Measurements from ENCODE around the gene HES6.

HES6 gene

GRCh38 chr2:238271061-238271554 lies 31.3 kb upstream of the HES6 start:
- TF ChIP-seq CTCF (IDR thresholded peaks at IDR 0.05; ENCODE audit: insufficient read depth, missing control alignments), result no peak
- FAIRE-seq (no peak), DNase-seq (ENCODE audit: insufficient read length, low spot score) (no peak)

DNA sequence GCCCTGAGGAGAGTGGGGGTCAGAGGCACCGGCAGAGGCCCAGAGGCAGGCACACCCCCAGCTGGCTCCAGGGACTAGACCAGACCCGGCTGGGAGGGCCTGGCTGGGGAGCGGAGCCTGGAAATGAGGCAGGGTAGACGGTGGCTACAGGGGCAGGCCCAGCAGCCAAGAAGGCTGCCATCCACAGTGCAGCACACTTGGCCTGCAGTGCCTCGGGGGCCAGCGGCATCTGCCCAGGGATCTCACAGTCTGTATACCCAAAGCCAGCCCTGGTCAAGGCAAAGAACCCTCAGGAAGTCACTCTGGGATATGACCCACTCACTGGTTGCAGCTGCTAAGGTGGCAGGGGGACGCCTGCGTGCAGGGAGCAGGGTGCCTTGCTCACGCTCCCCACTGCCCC lies 30.8 kb upstream of the HES6 start:
- TF ChIP-seq CTCF (IDR thresholded peaks at IDR 0.05; ENCODE audit: insufficient read depth, missing control alignments), result no peak
- FAIRE-seq (no peak), DNase-seq (ENCODE audit: insufficient read length, low spot score) (no peak)

DNA sequence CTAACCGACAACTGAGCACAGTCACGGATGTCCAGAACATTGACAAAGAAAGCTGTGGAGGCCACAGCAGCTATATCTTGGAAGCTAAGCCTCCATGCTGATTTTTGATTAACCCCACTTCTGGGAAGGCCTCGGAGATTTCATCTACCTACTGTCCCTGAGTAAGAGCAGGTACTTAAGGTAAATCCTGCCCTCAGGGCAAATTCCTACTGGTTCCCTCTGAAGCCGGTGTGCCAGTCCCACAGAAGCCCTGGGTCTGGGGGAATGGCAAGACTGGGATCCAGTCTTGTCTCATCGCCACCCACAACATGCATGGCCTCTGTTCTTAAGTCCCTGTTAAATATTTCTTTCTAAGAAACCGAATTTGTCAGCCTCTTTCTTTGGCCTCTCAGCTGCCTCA lies 29.9 kb upstream of the HES6 start:
- no peak for DNase-seq (ENCODE audit: insufficient read length, low spot score)
- FAIRE-seq, result no peak
- TF ChIP-seq CTCF (IDR thresholded peaks at IDR 0.05; ENCODE audit: insufficient read depth, missing control alignments), result no peak

- FAIRE-seq (no peak), DNase-seq (ENCODE audit: insufficient read length, low spot score) (no peak)
- no peak for TF ChIP-seq CTCF (IDR thresholded peaks at IDR 0.05; ENCODE audit: insufficient read depth, missing control alignments)
Measured at GRCh38 chr2:238267884-238268680, 28.2 kb upstream of the HES6 start.

GRCh38 chr2:238267341-238267710 lies 27.5 kb upstream of the HES6 start:
- FAIRE-seq (no peak), DNase-seq (ENCODE audit: insufficient read length, low spot score) (no peak)
- TF ChIP-seq CTCF (IDR thresholded peaks at IDR 0.05; ENCODE audit: insufficient read depth, missing control alignments), result no peak

GRCh38 chr2:238265605-238266004 lies 25.8 kb upstream of the HES6 start:
- DNase-seq (ENCODE audit: insufficient read length, low spot score) (no peak), FAIRE-seq (no peak)
- TF ChIP-seq CTCF (IDR thresholded peaks at IDR 0.05; ENCODE audit: insufficient read depth, missing control alignments), result no peak

DNA sequence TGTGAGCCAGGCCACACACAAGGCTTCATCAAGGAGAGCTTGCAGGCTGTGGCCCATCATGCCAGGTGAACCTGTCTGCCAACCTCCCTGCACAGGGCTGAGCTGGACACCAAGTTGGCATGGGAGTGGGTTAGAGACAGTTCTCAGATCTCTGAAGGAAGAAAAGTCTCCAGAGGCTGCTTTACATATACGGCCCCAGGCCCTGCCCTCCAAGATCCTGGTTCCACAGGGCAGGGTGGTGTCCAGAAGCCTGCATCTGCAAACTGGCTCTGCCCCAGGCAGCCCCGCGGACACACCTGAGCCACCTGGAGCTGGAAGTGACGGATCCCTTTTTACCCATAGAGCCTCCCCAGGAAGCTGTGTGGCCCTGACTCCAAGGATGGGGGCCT lies 24.2 kb upstream of the HES6 start:
- FAIRE-seq (no peak), DNase-seq (ENCODE audit: insufficient read length, low spot score) (no peak)
- TF ChIP-seq CTCF (IDR thresholded peaks at IDR 0.05; ENCODE audit: insufficient read depth, missing control alignments), result no peak

All from D721Med (cell line).